Panc1 (cell line): ENCODE data around the gene TCEAL6.
A peak's percentile ranks its signal among the peaks of the same experiment; 100 is the strongest.

Experiments used
- TF ChIP-seq, protein P1 (sequence below), 2 experiments: IDR thresholded peaks; 2 replicates each; pipeline ENCODE4 v1.6.1; 2011 to 2012; ENCODE audit warnings: low read depth in 2 of 2, control low read depth in 1 of 2, low read length in 1 of 2, mild to moderate bottlenecking in 1 of 2, moderate library complexity in 1 of 2; ENCODE audit not compliant: insufficient read depth in 1 of 2
- TF ChIP-seq, protein P2 (sequence below): fragments of 450-650 bp; IDR thresholded peaks from 2 replicates; pipeline ENCODE4 v1.5.1; 2017; ENCODE audit warnings: mild to moderate bottlenecking

- TF ChIP-seq, protein P1, sequence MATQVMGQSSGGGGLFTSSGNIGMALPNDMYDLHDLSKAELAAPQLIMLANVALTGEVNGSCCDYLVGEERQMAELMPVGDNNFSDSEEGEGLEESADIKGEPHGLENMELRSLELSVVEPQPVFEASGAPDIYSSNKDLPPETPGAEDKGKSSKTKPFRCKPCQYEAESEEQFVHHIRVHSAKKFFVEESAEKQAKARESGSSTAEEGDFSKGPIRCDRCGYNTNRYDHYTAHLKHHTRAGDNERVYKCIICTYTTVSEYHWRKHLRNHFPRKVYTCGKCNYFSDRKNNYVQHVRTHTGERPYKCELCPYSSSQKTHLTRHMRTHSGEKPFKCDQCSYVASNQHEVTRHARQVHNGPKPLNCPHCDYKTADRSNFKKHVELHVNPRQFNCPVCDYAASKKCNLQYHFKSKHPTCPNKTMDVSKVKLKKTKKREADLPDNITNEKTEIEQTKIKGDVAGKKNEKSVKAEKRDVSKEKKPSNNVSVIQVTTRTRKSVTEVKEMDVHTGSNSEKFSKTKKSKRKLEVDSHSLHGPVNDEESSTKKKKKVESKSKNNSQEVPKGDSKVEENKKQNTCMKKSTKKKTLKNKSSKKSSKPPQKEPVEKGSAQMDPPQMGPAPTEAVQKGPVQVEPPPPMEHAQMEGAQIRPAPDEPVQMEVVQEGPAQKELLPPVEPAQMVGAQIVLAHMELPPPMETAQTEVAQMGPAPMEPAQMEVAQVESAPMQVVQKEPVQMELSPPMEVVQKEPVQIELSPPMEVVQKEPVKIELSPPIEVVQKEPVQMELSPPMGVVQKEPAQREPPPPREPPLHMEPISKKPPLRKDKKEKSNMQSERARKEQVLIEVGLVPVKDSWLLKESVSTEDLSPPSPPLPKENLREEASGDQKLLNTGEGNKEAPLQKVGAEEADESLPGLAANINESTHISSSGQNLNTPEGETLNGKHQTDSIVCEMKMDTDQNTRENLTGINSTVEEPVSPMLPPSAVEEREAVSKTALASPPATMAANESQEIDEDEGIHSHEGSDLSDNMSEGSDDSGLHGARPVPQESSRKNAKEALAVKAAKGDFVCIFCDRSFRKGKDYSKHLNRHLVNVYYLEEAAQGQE (IDR thresholded peaks at IDR 0.05; ENCODE audit: insufficient read depth in 1 of 2, low read depth in 2 of 2, low read length in 1 of 2) = peak in 1 of 2 experiments; percentile 61; a peak in 2 of 4 replicates
- TF ChIP-seq, protein P2, sequence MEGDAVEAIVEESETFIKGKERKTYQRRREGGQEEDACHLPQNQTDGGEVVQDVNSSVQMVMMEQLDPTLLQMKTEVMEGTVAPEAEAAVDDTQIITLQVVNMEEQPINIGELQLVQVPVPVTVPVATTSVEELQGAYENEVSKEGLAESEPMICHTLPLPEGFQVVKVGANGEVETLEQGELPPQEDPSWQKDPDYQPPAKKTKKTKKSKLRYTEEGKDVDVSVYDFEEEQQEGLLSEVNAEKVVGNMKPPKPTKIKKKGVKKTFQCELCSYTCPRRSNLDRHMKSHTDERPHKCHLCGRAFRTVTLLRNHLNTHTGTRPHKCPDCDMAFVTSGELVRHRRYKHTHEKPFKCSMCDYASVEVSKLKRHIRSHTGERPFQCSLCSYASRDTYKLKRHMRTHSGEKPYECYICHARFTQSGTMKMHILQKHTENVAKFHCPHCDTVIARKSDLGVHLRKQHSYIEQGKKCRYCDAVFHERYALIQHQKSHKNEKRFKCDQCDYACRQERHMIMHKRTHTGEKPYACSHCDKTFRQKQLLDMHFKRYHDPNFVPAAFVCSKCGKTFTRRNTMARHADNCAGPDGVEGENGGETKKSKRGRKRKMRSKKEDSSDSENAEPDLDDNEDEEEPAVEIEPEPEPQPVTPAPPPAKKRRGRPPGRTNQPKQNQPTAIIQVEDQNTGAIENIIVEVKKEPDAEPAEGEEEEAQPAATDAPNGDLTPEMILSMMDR = no peak
Observed at GRCh38 chrX:102138064-102138463, 4.2 kb downstream of the TCEAL6 start.
